HPDE6-E6E7 (cell line): Measurements from ENCODE around the gene ACE.

ENCODE experiments used
- DNase-seq: peaks from one replicate; pipeline ENCODE4 v3.0.0; 2011; ENCODE audit warnings: missing footprints; ENCODE audit errors: extremely low spot score

ACE gene

GRCh38 chr17:63474586-63475460, 2.0 kb upstream of the ACE start:
- DNase-seq: no peak

- DNase-seq: no peak
These were observed 1.1 kb upstream of the ACE start for GRCh38 chr17:63475491-63476412.

DNA sequence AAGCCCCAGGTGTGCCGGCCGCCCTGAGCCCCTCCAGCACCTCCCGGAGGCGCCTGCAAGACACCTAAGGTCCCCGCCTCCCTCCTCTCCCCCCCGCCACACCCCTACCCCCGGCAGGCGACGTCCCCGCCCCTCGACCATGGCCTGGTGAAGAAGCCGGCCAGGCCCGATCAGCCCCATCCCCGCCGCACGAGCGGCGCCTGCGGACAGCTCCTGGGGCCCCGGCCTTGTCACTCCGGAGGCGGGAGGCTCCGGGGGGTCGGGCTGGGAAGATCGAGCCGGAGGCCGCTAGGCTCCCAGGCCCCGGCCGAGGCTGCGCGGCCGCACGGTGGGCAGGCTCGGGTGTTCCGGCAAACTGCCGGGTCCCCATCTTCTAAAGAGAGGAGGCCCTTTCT, 405 bp upstream of the ACE start:
- DNase-seq: no peak

DNA sequence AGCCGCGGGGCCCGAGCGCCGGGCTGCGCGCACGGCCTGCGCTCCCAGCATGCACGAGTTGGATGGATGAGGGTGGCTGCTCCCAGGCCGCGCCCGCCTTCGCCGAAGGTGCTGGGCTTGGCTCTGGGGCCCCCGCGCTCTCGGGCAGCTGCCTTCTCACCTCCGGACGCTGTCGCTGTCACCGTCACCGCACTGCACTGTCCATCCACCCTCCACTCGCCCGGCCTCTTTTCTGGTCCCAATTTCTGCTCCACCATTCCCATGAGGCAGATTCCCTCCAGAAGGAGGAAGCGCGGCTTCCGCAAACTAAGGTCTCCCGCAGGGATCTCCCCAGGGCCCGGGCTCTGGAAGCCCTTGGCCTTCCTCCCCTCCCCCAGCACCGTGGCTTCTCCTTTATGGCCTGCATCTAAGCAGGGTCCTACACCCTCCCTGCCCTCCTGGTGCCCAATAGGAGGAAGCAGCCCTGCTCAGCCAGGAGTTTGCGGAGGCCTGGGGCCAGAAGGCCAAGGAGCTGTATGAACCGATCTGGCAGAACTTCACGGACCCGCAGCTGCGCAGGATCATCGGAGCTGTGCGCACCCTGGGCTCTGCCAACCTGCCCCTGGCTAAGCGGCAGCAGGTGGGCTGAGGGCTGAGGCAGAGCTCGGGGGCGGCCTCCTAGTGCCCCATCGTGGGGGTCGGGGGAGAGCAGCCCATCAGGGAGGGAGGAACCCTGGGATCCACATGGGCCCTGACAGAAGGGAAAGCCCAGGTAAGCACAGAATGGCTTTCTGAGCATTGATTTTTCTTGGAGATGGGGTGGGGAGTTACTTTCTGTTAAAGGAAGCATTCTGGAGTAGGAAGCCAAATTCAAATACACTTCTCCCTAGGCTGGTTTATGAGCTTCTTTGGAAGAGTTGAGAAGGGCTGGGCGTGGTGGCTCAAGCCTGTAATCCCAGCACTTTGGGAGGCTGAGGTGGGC, 899 bp downstream of the ACE start:
- DNase-seq: no peak

- peak; percentile 99 for DNase-seq
These were observed 2.1 kb downstream of the ACE start for GRCh38 chr17:63478814-63479494.

- DNase-seq: no peak
These were observed 2.8 kb downstream of the ACE start for GRCh38 chr17:63479495-63480184.

- no peak for DNase-seq
These were observed 3.4 kb downstream of the ACE start for GRCh38 chr17:63480192-63480784.

- DNase-seq: no peak
These were observed 4.1 kb downstream of the ACE start for GRCh38 chr17:63480826-63481487.

DNA sequence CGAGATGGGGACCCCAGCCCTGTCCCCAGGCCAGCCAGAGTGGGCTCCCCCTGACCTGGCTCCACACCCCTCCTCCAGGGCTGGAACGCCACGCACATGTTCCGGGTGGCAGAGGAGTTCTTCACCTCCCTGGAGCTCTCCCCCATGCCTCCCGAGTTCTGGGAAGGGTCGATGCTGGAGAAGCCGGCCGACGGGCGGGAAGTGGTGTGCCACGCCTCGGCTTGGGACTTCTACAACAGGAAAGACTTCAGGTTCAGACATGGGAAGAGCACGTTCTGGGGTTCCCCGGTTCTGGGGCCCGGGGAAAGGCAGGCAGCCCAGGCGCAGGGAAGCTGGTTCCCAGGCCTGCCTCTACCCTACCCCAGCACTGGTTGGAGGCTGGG, 4.6 kb downstream of the ACE start:
- no peak for DNase-seq

DNA sequence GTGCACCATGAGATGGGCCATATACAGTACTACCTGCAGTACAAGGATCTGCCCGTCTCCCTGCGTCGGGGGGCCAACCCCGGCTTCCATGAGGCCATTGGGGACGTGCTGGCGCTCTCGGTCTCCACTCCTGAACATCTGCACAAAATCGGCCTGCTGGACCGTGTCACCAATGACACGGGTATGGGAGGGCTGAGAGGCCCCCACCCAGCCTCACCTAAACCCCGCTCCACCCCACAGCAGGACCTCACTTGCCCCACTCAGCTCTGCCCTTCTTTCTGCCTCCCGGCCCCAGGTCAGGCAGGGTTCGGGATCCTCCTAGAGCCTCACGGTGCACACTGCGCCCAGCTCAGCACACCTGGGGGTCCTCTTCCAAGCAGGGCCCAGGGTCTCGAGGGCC, 5.6 kb downstream of the ACE start:
- no peak for DNase-seq

- no peak for DNase-seq
These were observed 6.2 kb downstream of the ACE start for GRCh38 chr17:63483038-63483437.

DNA sequence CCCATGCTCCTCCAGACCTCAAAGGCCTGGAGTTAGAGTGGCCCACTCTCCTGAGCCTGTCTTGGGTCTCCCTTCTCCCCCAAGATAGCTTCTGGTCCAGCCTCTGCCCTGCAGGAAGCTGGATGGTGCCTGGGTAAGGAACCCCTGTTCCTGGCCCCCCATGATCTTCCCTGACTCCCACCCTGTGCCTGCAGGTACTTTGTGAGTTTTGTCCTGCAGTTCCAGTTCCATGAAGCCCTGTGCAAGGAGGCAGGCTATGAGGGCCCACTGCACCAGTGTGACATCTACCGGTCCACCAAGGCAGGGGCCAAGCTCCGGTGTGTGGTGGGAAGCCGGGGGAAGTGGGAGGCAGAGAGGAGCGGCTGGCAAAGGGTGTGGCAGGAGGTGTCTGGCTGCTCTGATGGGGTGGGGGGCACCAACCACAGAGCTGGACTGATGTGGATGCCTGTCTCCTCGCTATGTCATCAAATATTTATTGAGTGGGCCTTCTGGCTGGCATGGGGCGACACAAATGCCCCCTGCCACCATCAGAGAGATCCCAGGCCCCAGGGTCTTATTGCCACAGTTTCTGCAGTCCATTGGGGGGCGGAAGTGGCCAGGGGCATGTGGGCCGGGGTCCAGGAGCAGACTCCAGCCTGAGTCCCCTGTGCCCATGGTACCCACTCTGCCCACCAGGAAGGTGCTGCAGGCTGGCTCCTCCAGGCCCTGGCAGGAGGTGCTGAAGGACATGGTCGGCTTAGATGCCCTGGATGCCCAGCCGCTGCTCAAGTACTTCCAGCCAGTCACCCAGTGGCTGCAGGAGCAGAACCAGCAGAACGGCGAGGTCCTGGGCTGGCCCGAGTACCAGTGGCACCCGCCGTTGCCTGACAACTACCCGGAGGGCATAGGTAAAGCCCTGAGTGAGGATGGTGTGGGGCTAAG, 7.1 kb downstream of the ACE start:
- no peak for DNase-seq

- DNase-seq: no peak
These were observed 9.6 kb downstream of the ACE start for GRCh38 chr17:63486317-63487013.

DNA sequence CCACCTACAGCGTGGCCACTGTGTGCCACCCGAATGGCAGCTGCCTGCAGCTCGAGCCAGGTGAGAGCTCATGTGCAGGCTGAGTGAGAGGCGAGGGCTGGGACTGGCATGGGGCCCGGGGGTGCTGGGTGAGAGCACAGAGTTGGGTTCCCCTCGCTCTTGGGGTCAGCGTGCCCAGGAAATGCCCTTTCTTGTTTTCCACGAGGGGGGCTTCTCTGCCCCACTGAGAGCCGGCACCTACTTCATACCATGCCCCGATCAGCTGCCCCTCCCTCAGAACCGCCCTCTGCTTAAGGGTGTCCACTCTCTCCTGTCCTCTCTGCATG, 10.1 kb downstream of the ACE start:
- DNase-seq: no peak

DNA sequence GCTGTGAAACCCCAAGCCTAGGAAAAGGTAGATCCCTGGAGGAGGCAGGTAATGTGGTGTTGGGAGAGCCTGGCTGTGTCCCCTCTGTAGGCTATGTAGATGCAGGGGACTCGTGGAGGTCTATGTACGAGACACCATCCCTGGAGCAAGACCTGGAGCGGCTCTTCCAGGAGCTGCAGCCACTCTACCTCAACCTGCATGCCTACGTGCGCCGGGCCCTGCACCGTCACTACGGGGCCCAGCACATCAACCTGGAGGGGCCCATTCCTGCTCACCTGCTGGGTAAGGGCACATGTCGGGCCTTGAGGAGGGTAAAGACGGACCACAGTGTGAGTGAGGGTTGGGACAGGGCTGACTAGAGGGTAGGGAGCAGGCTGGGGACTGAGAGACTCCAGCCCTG, 12.0 kb downstream of the ACE start:
- DNase-seq: no peak

DNA sequence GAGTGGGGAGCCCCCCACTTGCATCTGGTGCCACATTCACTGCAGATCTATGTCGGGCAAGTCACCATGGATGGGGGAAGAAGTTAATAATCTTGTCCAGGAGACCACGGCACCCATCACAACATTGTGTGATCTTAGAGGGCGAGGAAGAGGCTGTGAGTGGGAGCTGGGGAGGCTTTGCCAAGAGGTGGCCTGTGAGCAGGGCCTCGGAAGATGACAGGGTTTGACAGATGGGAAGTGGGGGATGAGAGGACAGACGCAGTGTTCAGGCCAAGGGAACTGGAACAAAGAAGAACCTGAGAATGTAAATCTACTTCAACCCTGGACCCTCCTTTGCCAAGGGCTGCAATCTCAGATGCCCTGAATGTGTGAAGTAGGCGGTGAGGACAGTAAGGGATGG, 12.4 kb downstream of the ACE start:
- DNase-seq: no peak

- no peak for DNase-seq
These were observed 13.5 kb downstream of the ACE start for GRCh38 chr17:63490329-63490728.

- DNase-seq: no peak
These were observed 14.1 kb downstream of the ACE start for GRCh38 chr17:63490858-63491400.
